ENCODE results near the gene NECTIN2.

Gene NECTIN2

GRCh38 chr19:44927746-44928145 lies 81.6 kb downstream of the NECTIN2 start:
- Histone ChIP-seq H3K36me3 (ENCODE audit: control insufficient read depth, insufficient read depth, low read length) (no peaks in the 10 kb centered on the region), H3K9me3 (ENCODE audit: control insufficient read depth, insufficient read depth, low read length) (no peaks in the 10 kb centered on the region), H3K27ac (ENCODE audit: low read length) (no peak overlapping the region), H3K4me3 (ENCODE audit: low read length) (no peak overlapping the region), H3K27me3 (ENCODE audit: control insufficient read depth, insufficient read depth, low read length) (no peaks in the 10 kb centered on the region), H3K4me1 (ENCODE audit: control insufficient read depth, insufficient read depth, low read length) (no peaks in the 10 kb centered on the region; the same call in 1 of the 2 replicates)
- WGBS (ENCODE audit: insufficient coverage, insufficient read length), result no CpG with 5 or more reads among the region's 5 CpGs
- DNase-seq (ENCODE audit: low read depth, low spot score), result no peak

GRCh38 chr19:44930088-44930487 lies 84.0 kb downstream of the NECTIN2 start:
- H3K27ac ChIP-seq (ENCODE audit: low read length), result no peak overlapping the region
- no peaks in the 10 kb centered on the region for H3K9me3 ChIP-seq (ENCODE audit: control insufficient read depth, insufficient read depth, low read length)
- H3K4me1 ChIP-seq (ENCODE audit: control insufficient read depth, insufficient read depth, low read length), result no peaks in the 10 kb centered on the region; the same call in 1 of the 2 replicates
- no peaks in the 10 kb centered on the region for H3K27me3 ChIP-seq (ENCODE audit: control insufficient read depth, insufficient read depth, low read length)
- no peak for DNase-seq (ENCODE audit: low read depth, low spot score)
- H3K36me3 ChIP-seq (ENCODE audit: control insufficient read depth, insufficient read depth, low read length), result no peaks in the 10 kb centered on the region
- no peak overlapping the region for H3K4me3 ChIP-seq (ENCODE audit: low read length)
- WGBS (ENCODE audit: insufficient coverage, insufficient read length), result no CpG with 5 or more reads among the region's 7 CpGs

DNA sequence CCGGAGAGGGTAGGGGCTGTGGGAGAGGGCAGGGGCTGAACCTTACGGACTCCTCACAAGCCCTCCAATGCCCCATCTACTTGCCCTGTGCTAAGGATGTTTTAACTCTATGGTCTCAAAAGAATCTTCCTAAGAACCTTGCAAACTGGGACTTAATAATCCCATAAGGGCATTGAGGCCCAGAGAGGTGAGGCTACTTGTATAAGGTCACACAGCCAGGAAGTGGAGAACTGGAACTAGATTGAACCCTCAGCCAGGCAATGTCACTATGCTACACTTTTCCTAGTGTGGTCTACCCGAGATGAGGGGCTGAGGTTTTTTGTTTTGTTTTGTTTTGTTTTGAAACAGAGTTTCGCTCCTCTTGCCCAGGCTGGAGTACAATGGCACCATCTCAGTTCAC lies 85.4 kb downstream of the NECTIN2 start:
- WGBS (ENCODE audit: insufficient coverage, insufficient read length), result no CpG with 5 or more reads among the region's 4 CpGs
- H3K9me3 ChIP-seq (ENCODE audit: control insufficient read depth, insufficient read depth, low read length), result no peaks in the 10 kb centered on the region
- no peak overlapping the region for H3K27ac ChIP-seq (ENCODE audit: low read length)

More for the DNA sequence above, 85.4 kb downstream of the NECTIN2 start:
- Histone ChIP-seq H3K4me3 (ENCODE audit: low read length) (no peak overlapping the region), H3K27me3 (ENCODE audit: control insufficient read depth, insufficient read depth, low read length) (no peaks in the 10 kb centered on the region), H3K4me1 (ENCODE audit: control insufficient read depth, insufficient read depth, low read length) (no peaks in the 10 kb centered on the region; the same call in 1 of the 2 replicates), H3K36me3 (ENCODE audit: control insufficient read depth, insufficient read depth, low read length) (no peaks in the 10 kb centered on the region)
- no peak for DNase-seq (ENCODE audit: low read depth, low spot score)
